Body of pancreas (tissue), 4 donors: ENCODE measurements around the gene KBTBD8. TPM values are rescaled to one million over a fixed set of nuclear protein-coding genes. Genes with fewer than 3 reads are reported as not detected.

Experiments
- ATAC-seq: fragments of 150-250 bp; one replicate; pipeline ENCODE4 v1.9.1; 2016
- DNase-seq, 4 donors: peaks; one replicate each; pipeline ENCODE4 v3.0.0-alpha.2; 2019
- H3K27ac ChIP-seq, 4 donors: fragments of 200-600 bp; sonication (generic); 1 replicate in 3 of 4; 2 replicates in 1 of 4; pipeline versions ENCODE4 v1.5.1 to v1.6.1; 2016 to 2019; ENCODE audit warnings: mild to moderate bottlenecking in 1 of 4, mixed read lengths in 1 of 4, moderate library complexity in 1 of 4
- H3K27me3 ChIP-seq, 2 donors: fragments of 200-600 bp; sonication (generic); one replicate each; pipeline ENCODE4 v1.6.0; 2016; ENCODE audit warnings: mild to moderate bottlenecking in 1 of 2
- H3K36me3 ChIP-seq, 2 donors: fragments of 200-600 bp; sonication (generic); replicated peaks in 1 of 2; 2 replicates each; pipeline ENCODE4 v1.5.1; 2016; ENCODE audit warnings: low read depth in 2 of 2; ENCODE audit not compliant: insufficient read depth in 1 of 2
- H3K4me1 ChIP-seq: fragments of 200-600 bp; sonication (generic); one replicate; pipeline ENCODE4 v1.6.0; 2016
- H3K4me3 ChIP-seq, 2 donors: fragments of 200-600 bp; sonication (generic); 1 replicate in 1 of 2; 2 replicates in 1 of 2; pipeline ENCODE4 v1.5.1; 2016 to 2019
- H3K9me3 ChIP-seq, 3 donors: fragments of 200-600 bp; sonication (generic); 1 replicate in 2 of 3; 2 replicates in 1 of 3; pipeline ENCODE4 v1.5.1; 2016
- CTCF ChIP-seq, 7 experiments: fragments of 450-650 bp in 4 of 7; fragments of 200-600 bp in 3 of 7; sonication (generic) in 3 of 7; IDR thresholded peaks; one replicate each; pipeline ENCODE4 v1.5.1; 2016 to 2019; ENCODE audit warnings: antibody characterized with exemption in 7 of 7
- POLR2A ChIP-seq, 3 donors: fragments of 450-650 bp; IDR thresholded peaks; one replicate each; pipeline ENCODE4 v1.6.1; 2016; ENCODE audit warnings: antibody characterized with exemption in 3 of 3, mild to moderate bottlenecking in 2 of 3
- WGBS, 2 donors: methylation state at CpG; one replicate each; pipeline ENCODE4 v1.1.5; 2017; 5-methylcytosine and 5-hydroxymethylcytosine counted together
- intact Hi-C: fragments of 100-400 bp; cut with DNase I; formaldehyde crosslinking; loops from one replicate; pipeline ENCODE4 v1.15.1; 2023
- total RNA-seq, 2 donors: library from RNA; depleted of rRNA; stranded (reverse); fragments of >200 nt; gene quantifications; one replicate each; pipeline ENCODE4 v1.1.0, GENCODE V29; 2016

KBTBD8 gene
- total RNA-seq, 2 donors from 2014 or later: 0.78 TPM; not detected in 1

DNA sequence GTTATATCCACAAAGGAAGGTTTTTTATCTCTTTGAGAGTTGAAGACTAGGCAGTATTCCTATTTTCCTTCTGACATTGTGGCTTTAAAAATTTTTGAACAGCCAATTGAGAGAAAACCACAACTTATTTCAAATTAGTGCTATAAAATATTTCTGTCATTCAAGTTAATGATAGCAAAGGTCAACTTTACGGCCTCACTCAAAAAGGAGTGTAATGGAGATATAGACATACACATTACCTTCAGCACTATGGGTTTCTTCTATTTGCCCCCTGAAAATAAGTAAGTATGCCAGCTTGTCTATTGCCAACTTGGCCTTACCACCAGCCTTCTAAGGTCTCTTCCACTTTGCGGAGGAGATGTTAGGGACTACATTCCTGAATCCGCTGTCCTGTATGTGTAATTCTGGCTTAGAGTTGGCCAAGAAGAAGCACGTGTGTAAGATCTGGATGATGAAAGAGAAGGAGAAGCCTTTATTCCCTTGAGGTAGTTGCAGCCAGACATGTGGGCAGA is 44.1 kb upstream of the KBTBD8 start:
- WGBS, 2 donors: 84 to 93% methylated on average over 4 of the region's 4 CpGs
- H3K9me3 ChIP-seq: no peaks in the 10 kb centered on the region
- TF ChIP-seq POLR2A (IDR thresholded peaks at IDR 0.05) (no peak), CTCF (IDR thresholded peaks at IDR 0.05) (no peak)
- DNase-seq: no peak
- H3K27me3 ChIP-seq: no peaks in the 10 kb centered on the region
- H3K4me1 ChIP-seq: no peaks in the 10 kb centered on the region
- ATAC-seq: no peak
- intact Hi-C loops: no loop called here
- no peak overlapping the region for H3K27ac ChIP-seq
- no peak overlapping the region for H3K4me3 ChIP-seq
- no peaks in the 10 kb centered on the region for H3K36me3 ChIP-seq

DNA sequence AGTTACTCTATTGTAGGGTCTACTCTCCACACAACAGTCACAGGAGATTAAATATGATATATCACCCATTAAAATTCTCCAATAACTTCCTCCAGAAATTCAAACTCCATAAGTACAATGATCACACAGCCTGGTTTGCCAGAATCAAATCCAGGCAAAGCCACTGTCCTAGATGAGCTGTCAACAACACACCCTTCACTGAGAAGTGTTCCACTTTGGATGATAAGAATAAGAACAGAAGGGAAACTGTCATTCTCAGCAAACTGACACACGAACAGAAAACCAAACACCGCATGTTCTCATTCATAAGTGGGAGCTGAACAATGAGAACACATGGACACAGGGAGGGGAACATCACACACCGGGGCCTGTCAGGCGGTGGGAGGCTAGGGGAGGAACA is 41.4 kb upstream of the KBTBD8 start:
- Histone ChIP-seq H3K4me3 (no peak overlapping the region), H3K27ac (no peak overlapping the region), H3K27me3 (no peaks in the 10 kb centered on the region), H3K36me3 (no peaks in the 10 kb centered on the region), H3K9me3 (no peaks in the 10 kb centered on the region), H3K4me1 (no peaks in the 10 kb centered on the region)
- intact Hi-C loops: no loop called here
- no peak for TF ChIP-seq CTCF (IDR thresholded peaks at IDR 0.05)
- TF ChIP-seq POLR2A (IDR thresholded peaks at IDR 0.05): no peak
- 80 to 81% methylated on average over 4 of the region's 4 CpGs for WGBS, 2 donors
- DNase-seq: no peak
- no peak for ATAC-seq

GRCh38 chr3:66957367-66957766 is 40.7 kb upstream of the KBTBD8 start:
- DNase-seq: no peak
- Histone ChIP-seq H3K4me1 (no peaks in the 10 kb centered on the region), H3K9me3 (no peaks in the 10 kb centered on the region), H3K27me3 (no peaks in the 10 kb centered on the region), H3K27ac (no peak overlapping the region), H3K36me3 (no peaks in the 10 kb centered on the region), H3K4me3 (no peak overlapping the region)
- intact Hi-C loops: no loop called here
- 73% methylated on average over 5 of the region's 5 CpGs for WGBS, 2 donors
- TF ChIP-seq POLR2A (IDR thresholded peaks at IDR 0.05) (no peak), CTCF (IDR thresholded peaks at IDR 0.05) (no peak)
- ATAC-seq: no peak

DNA sequence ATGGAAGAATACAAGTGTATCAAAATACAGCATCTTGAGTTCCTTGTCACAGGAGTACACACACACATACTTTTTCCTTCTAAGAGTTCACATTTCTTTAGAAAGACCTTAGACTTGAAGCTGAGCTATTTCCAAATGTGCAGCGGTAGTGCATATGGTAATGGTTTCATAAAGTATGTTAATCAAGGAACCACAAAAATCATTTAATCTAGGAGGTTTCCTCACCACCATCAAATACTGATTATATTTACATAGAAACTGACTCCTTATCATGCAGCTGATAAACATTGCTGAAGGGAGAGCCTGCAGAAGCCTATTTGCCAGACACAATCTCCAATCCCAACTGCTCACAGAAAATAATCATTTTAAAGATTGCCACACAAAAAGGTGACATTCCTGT is 40.0 kb upstream of the KBTBD8 start:
- 83 to 90% methylated on average over 1 of the region's 1 CpG for WGBS, 2 donors

More for the DNA sequence above, 40.0 kb upstream of the KBTBD8 start:
- TF ChIP-seq POLR2A (IDR thresholded peaks at IDR 0.05): no peak
- no peak for TF ChIP-seq CTCF (IDR thresholded peaks at IDR 0.05)
- Histone ChIP-seq H3K9me3 (no peaks in the 10 kb centered on the region), H3K4me1 (no peaks in the 10 kb centered on the region), H3K27me3 (no peaks in the 10 kb centered on the region), H3K4me3 (no peak overlapping the region), H3K36me3 (no peaks in the 10 kb centered on the region), H3K27ac (no peak overlapping the region)
- DNase-seq (no peak), ATAC-seq (no peak)
- intact Hi-C loops: no loop called here
